ENCODE measurements around the gene FAM216A.

DNA sequence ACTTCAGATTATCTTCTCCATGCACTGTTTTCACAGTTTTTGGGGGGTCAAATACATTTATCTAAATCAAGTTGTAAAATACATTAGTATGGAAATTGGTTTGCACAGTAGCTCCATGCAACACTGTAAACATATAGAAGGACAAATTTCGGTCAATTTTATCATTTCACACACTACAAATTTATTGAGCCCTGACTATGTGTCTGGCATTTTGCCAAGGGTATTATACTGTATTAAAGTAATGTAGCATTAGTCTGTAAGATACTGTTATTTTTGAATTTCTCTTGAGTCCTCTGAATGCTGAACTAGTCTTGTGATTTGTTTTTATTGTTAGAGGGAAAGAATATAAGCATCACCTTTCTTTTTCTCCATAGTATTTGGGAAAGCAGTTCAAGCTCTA, 34.8 kb downstream of the FAM216A start:
- TF ChIP-seq, protein P1, sequence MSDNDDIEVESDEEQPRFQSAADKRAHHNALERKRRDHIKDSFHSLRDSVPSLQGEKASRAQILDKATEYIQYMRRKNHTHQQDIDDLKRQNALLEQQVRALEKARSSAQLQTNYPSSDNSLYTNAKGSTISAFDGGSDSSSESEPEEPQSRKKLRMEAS (IDR thresholded peaks at IDR 0.05) = no peak
- no peak for TF ChIP-seq GABPA (IDR thresholded peaks at IDR 0.05 in 1 of 2, conservative IDR thresholded peaks at IDR 0.05 in 1 of 2)
- TF ChIP-seq, protein P2, sequence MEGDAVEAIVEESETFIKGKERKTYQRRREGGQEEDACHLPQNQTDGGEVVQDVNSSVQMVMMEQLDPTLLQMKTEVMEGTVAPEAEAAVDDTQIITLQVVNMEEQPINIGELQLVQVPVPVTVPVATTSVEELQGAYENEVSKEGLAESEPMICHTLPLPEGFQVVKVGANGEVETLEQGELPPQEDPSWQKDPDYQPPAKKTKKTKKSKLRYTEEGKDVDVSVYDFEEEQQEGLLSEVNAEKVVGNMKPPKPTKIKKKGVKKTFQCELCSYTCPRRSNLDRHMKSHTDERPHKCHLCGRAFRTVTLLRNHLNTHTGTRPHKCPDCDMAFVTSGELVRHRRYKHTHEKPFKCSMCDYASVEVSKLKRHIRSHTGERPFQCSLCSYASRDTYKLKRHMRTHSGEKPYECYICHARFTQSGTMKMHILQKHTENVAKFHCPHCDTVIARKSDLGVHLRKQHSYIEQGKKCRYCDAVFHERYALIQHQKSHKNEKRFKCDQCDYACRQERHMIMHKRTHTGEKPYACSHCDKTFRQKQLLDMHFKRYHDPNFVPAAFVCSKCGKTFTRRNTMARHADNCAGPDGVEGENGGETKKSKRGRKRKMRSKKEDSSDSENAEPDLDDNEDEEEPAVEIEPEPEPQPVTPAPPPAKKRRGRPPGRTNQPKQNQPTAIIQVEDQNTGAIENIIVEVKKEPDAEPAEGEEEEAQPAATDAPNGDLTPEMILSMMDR (IDR thresholded peaks at IDR 0.05; ENCODE audit: low read depth, low read length, missing input control) = no peak
- TF ChIP-seq, protein P3, sequence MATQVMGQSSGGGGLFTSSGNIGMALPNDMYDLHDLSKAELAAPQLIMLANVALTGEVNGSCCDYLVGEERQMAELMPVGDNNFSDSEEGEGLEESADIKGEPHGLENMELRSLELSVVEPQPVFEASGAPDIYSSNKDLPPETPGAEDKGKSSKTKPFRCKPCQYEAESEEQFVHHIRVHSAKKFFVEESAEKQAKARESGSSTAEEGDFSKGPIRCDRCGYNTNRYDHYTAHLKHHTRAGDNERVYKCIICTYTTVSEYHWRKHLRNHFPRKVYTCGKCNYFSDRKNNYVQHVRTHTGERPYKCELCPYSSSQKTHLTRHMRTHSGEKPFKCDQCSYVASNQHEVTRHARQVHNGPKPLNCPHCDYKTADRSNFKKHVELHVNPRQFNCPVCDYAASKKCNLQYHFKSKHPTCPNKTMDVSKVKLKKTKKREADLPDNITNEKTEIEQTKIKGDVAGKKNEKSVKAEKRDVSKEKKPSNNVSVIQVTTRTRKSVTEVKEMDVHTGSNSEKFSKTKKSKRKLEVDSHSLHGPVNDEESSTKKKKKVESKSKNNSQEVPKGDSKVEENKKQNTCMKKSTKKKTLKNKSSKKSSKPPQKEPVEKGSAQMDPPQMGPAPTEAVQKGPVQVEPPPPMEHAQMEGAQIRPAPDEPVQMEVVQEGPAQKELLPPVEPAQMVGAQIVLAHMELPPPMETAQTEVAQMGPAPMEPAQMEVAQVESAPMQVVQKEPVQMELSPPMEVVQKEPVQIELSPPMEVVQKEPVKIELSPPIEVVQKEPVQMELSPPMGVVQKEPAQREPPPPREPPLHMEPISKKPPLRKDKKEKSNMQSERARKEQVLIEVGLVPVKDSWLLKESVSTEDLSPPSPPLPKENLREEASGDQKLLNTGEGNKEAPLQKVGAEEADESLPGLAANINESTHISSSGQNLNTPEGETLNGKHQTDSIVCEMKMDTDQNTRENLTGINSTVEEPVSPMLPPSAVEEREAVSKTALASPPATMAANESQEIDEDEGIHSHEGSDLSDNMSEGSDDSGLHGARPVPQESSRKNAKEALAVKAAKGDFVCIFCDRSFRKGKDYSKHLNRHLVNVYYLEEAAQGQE (IDR thresholded peaks at IDR 0.05) = no peak
- no peak for TF ChIP-seq JUND (IDR thresholded peaks at IDR 0.05)
- no peak for TF ChIP-seq TAF1 (conservative IDR thresholded peaks at IDR 0.05)
- no peak for TF ChIP-seq SP1 (IDR thresholded peaks at IDR 0.05)
- TF ChIP-seq, protein P4, sequence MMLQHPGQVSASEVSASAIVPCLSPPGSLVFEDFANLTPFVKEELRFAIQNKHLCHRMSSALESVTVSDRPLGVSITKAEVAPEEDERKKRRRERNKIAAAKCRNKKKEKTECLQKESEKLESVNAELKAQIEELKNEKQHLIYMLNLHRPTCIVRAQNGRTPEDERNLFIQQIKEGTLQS (IDR thresholded peaks at IDR 0.05) = no peak
- no peak for TF ChIP-seq HNF4A (conservative IDR thresholded peaks at IDR 0.05)
- TF ChIP-seq, protein P5, sequence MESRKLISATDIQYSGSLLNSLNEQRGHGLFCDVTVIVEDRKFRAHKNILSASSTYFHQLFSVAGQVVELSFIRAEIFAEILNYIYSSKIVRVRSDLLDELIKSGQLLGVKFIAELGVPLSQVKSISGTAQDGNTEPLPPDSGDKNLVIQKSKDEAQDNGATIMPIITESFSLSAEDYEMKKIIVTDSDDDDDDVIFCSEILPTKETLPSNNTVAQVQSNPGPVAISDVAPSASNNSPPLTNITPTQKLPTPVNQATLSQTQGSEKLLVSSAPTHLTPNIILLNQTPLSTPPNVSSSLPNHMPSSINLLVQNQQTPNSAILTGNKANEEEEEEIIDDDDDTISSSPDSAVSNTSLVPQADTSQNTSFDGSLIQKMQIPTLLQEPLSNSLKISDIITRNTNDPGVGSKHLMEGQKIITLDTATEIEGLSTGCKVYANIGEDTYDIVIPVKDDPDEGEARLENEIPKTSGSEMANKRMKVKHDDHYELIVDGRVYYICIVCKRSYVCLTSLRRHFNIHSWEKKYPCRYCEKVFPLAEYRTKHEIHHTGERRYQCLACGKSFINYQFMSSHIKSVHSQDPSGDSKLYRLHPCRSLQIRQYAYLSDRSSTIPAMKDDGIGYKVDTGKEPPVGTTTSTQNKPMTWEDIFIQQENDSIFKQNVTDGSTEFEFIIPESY (IDR thresholded peaks at IDR 0.05) = no peak
- TF ChIP-seq YY1 (IDR thresholded peaks at IDR 0.05) = no peak
- TF ChIP-seq RAD21 (IDR thresholded peaks at IDR 0.05) = no peak
- no peak for TF ChIP-seq RXRA (IDR thresholded peaks at IDR 0.05)
